BJ (cell line): ENCODE data around the gene COL3A1. TPM values are rescaled to one million over a fixed set of nuclear protein-coding genes. Genes with fewer than 3 reads are reported as not detected.

Experiments
- CTCF ChIA-PET: fragments of 350-600 bp; formaldehyde crosslinking; extraction: SDS; loops from one replicate; lab custom pipeline; 2021; ENCODE audit warnings: antibody characterized with exemption, inconsistent platforms; lab: Yijun Ruan, JAX
- POLR2A ChIA-PET: fragments of 300-600 bp; sonication (Branson Sonifier 250); formaldehyde crosslinking; extraction: SDS; loops from one replicate; lab custom pipeline; 2021; ENCODE audit warnings: antibody characterized with exemption; lab: Charles Lee
- DNase-seq: peaks from one replicate; pipeline ENCODE4 v3.0.0-alpha.2; 2011; ENCODE audit warnings: low read depth
- H3K27me3 ChIP-seq: 2 replicates; pipeline ENCODE4 v1.6.0; 2011; ENCODE audit warnings: low read length; ENCODE audit not compliant: control insufficient read depth, insufficient read depth
- H3K36me3 ChIP-seq: 2 replicates; pipeline ENCODE4 v1.5.1; 2011; ENCODE audit warnings: low read length; ENCODE audit not compliant: control insufficient read depth, insufficient read depth
- H3K4me3 ChIP-seq: 2 replicates; pipeline ENCODE4 v1.5.1; 2011; ENCODE audit warnings: low read depth, mild to moderate bottlenecking, control low read depth, low read length
- CTCF ChIP-seq: IDR thresholded peaks from 2 replicates; pipeline ENCODE4 v1.5.1; 2011; ENCODE audit warnings: low read depth, mild to moderate bottlenecking, control low read depth, inconsistent platforms, low read length, moderate library complexity; ENCODE audit not compliant: insufficient read depth
- polyA plus RNA-seq: library from polyadenylated mRNA; depleted of rRNA; stranded (reverse); fragments of >200 nt; gene quantifications from 2 replicates; pipeline ENCODE4 v1.2.3, GENCODE V29; 2011

The COL3A1 gene
- polyA plus RNA-seq, 1 experiment = 1,450 TPM

DNA sequence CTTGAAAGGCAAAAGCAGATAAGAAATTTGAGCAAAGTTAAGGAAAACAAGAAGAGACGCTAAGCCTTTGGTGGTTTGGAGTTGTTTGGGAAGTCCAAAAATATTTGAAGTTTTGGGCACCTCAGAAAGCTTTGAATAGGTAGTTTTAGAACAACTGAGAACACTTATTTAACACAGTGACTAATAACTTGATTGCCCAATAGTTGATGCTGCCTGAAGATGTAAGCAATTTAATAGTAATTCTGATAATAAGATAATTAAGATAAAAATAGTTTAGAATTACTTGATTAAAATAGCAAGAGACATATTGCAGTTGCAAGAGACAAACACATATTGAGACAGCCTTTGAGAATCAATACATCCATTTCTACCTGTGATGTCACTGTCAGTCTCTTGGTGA is 16.5 kb upstream of the COL3A1 start:
- CTCF ChIA-PET = no interaction called here
- H3K27me3 ChIP-seq = no peaks in the 10 kb centered on the region
- H3K4me3 ChIP-seq = no peak overlapping the region
- no peak for DNase-seq
- TF ChIP-seq CTCF = no peak
- POLR2A ChIA-PET = no interaction called here
- no peaks in the 10 kb centered on the region for H3K36me3 ChIP-seq

GRCh38 chr2:188963741-188964140 is 10.4 kb upstream of the COL3A1 start:
- no peaks in the 10 kb centered on the region for H3K36me3 ChIP-seq
- ChIA-PET CTCF (no interaction called here), POLR2A (no interaction called here)
- TF ChIP-seq CTCF = no peak
- DNase-seq = no peak
- H3K4me3 ChIP-seq = no peak overlapping the region
- no peaks in the 10 kb centered on the region for H3K27me3 ChIP-seq

DNA sequence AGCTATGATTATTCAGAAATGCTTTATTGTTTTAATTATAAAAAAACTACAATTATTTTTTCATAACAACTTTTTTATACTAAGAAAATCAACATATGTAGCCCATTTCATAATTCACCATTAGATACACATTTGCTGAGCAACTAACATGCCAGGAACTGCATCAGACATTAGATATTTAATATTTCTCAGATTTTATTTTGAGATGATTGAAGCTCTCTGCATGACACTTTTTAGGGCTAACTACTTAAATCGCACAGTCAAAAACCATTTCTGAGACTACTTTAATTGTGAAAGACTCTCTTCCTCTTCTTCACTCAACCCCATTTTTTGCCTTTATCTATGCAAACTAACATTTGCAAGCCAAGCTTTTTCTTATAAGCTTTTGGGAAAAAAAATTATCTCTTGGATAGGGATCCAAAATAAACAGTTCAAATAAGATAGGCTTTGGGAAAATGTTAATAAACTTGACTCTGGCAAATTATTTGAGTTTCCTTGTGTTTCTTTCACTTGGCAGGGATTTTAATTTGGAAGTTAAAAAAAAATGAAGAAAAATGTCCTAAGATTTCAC is 9.1 kb upstream of the COL3A1 start:
- H3K27me3 ChIP-seq = no peaks in the 10 kb centered on the region
- H3K36me3 ChIP-seq = no peaks in the 10 kb centered on the region
- POLR2A ChIA-PET = no interaction called here
- CTCF ChIA-PET = interaction anchor here (0.7 to 1.2 kb wide), 2 partner anchors 48 to 159 kb away, joined by 3 read pairs; no protein-coding TSS in a partner anchor
- TF ChIP-seq CTCF = no peak
- H3K4me3 ChIP-seq = no peak overlapping the region
- DNase-seq = no peak

GRCh38 chr2:188965563-188965962 is 8.6 kb upstream of the COL3A1 start:
- no peak for TF ChIP-seq CTCF
- H3K4me3 ChIP-seq = no peak overlapping the region
- no peaks in the 10 kb centered on the region for H3K27me3 ChIP-seq
- no peak for DNase-seq
- CTCF ChIA-PET = interaction anchor here (1.2 kb wide), 1 partner anchor 48 kb away, joined by 3 read pairs; no protein-coding TSS in a partner anchor
- H3K36me3 ChIP-seq = no peaks in the 10 kb centered on the region
- POLR2A ChIA-PET = no interaction called here

GRCh38 chr2:188966079-188966571 is 8.0 kb upstream of the COL3A1 start:
- POLR2A ChIA-PET = no interaction called here
- no peak for TF ChIP-seq CTCF
- Histone ChIP-seq H3K4me3 (no peak overlapping the region), H3K36me3 (no peaks in the 10 kb centered on the region), H3K27me3 (no peaks in the 10 kb centered on the region)
- CTCF ChIA-PET = interaction anchor here (0.7 to 1.2 kb wide), 2 partner anchors 11 to 49 kb away, joined by 3 read pairs; no protein-coding TSS in a partner anchor
- DNase-seq = no peak
